ENCODE measurements around the gene NAA30.
"Not testable (repeated sequence)": the region's sequence is repeated elsewhere in the genome, so short reads cannot be mapped to it uniquely, and the experiment has no call there.

NAA30 gene

DNA sequence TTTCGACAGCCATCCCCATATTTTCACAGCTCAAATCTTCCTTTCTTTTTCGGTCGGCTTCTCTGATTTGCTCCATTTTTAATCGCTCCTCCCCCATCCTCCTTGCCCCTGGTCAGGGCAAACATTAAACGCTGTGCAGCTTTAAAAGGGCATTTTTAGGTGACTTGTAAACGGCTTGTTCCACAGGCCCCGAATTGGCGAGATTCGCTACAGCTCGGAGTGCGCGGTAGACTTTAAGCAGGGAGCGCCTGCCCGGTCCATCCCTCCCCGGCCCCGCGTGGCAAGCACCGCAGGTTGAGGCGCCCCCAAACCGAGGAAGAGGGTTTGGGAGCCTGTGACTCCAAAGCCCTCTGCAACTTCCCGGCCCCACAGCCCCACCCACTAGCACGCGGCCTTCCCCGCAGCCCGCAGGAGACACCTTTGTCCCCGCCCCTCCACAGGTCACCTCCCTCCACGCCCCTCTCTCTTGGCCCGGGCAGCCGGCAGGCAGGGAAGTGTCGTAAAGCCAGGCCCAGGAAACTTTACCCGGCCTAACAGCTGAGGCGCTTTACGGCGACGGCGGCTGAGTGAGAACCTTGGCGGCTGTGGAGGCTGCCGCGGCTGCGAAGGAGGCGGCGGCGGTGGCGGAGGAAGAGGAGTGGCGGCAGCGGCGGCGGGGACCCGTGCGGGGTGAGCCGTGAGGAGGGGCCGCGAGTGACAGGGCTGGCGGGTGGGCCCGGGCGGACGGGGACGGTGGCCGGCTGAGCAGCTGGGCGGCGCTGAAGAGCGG is at the start of gene NAA30:
Gene NAA30 (plus strand): TSS at position 550 of the 769 bp plus-strand sequence. CDS start 372 bp downstream, outside the sequence.
- DNase-seq (ENCODE audit: low read depth) = peak; percentile 86

- DNase-seq (ENCODE audit: low read depth) = not testable (repeated sequence)
Measured at GRCh38 chr14:57343545-57344297, 46.7 kb upstream of the NAA30 start.

GRCh38 chr14:57345106-57345505 is 45.3 kb upstream of the NAA30 start:
- DNase-seq (ENCODE audit: low read depth) = no peak

DNA sequence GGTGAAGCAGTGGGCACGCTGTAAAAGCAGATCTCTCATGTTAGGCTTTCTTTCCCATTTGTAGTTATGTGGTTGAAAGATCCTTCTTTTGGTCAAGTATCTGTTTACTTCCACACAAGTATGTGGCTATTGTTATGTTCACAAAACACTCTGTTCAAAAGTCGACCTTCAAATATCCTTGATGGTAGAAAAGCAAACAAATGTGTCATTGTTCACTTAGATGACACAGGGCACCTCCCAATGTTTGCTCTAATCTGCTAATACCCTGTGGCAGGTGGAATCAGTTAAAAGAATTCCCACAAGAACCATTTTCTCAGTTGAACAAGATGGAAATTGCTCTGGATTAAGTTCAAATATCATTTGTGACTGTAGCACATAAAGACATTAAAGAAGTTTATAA is 43.6 kb upstream of the NAA30 start:
- no peak for DNase-seq (ENCODE audit: low read depth)

DNA sequence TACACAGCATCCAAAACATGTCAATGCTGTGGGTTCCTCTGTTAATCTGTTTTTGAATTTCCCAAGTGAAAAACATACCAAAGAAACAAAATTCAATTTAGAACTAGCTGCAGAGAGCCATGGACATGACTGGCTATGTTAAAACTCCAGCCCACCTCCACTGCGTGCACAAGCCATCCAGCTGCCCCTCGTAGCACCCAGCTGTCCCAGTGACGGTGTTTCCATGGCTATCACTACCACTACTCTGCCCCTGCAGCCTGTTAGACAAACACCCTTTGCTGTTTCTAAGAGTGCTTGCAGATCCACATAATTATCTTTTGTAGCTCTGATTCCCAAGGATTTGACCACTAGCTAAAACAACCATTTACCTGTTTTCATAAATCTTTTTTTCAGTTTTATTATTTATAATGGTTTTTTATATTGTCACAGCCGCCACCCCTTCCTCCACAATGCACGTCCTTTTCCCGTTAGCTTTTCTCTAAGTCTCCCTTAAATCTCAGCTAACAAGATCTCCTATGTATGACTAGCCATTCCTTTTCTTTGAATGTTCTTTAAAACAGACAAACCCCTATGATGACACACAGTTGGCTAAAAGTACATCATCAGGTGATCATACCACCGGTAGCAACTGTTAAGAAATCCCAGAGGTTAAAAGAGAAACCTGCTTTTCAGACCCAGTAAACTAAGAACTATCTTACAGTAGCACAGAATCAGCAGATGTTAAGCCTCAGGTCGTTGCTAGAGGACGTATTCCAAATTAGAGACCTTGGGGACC is 37.8 kb upstream of the NAA30 start:
- DNase-seq (ENCODE audit: low read depth) = no peak

DNA sequence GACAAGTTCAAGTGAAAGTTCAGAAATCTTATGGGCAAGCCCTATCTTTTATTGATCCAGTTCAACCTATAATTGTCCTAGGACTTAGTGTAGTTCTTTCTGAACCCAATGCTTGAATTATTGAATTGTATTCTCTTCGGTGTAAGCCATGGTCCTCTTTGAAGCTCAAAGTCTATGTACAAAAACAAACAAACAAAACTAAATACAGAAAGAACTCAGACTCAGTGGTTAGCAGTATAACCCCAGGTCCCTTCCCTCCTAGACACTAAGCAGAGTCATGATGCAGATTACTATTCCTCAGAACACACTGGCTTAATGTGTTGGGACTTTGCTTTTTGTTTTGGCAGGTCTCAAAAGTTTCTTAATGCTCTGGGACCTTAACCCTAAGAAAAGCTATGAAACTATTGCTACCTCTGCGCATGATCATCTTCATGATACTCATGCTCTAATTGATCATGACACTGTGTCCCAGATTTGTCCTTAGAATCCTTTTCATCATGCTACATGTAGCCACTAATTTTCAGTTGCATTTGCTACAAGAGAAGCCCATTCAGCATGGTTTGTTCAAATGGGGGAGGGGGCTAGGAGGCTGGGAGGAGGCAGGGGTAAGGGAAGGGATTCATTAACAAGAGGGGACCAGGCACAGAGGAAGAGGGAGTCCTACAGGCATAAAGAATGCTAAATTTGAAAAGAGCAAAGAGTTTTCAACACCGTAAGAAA is 35.1 kb upstream of the NAA30 start:
- DNase-seq (ENCODE audit: low read depth) = no peak

GRCh38 chr14:57362361-57362760 is 28.0 kb upstream of the NAA30 start:
- no peak for DNase-seq (ENCODE audit: low read depth)

DNA sequence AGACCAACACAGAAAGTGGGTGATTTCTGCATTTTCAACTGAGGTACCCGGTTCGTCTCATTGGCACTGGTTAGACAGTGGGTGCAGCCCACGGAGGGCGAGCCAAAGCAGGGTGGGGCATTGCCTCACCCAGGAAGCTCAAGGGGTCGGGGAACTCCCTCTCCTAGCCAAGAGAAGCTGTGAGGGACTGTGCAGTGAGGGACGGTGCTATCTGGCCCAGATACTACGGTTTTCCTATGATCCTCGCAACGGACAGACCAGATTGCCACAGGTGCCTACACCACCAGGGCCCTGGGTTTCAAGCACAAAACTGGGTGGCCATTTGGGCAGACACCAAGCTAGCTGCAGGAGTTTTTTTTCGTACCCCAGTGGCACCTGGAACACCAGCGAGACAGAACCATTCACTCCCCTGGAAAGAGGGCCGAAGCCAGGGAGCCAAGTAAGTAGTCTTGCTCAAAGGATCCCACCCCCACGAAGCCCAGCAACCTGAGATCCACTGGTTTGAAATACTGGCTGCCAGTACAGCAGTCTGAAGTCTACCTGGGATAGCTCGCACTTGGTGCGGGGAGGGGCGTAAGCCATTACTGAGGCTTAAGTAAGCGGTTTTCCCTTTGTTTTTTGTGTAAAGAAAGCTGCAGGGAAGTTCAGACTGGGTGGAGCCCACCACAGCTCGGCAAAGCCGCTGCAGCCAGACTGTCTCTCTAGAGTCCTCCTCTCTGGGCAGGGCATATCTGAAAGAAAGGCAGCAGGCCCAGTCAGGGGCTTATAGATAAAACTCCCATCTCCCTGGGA is 25.5 kb upstream of the NAA30 start:
- DNase-seq (ENCODE audit: low read depth) = no peak

DNA sequence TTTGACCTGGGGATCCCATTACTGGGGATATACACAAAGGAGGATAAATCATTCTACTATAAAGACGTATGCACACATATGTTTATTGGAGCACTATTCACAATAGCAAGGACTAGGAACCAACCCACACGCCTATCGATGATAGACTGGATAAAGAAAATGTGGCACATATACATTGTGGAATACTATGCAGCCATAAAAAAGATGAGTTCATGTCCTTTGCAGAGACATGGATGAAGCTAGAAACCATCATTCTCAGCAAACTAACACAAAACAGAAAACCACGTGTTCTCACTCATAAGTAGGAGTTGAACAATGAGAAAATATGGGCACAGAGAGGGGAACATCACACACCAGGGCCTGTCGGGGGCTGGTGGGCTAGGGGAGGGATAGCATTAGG is 20.2 kb upstream of the NAA30 start:
- DNase-seq (ENCODE audit: low read depth) = not testable (repeated sequence)

GRCh38 chr14:57371013-57371412 is 19.4 kb upstream of the NAA30 start:
- no peak for DNase-seq (ENCODE audit: low read depth)

- DNase-seq (ENCODE audit: low read depth) = no peak
Measured at GRCh38 chr14:57375156-57375555, 15.2 kb upstream of the NAA30 start.

GRCh38 chr14:57378661-57379060 is 11.7 kb upstream of the NAA30 start:
- no peak for DNase-seq (ENCODE audit: low read depth)

DNA sequence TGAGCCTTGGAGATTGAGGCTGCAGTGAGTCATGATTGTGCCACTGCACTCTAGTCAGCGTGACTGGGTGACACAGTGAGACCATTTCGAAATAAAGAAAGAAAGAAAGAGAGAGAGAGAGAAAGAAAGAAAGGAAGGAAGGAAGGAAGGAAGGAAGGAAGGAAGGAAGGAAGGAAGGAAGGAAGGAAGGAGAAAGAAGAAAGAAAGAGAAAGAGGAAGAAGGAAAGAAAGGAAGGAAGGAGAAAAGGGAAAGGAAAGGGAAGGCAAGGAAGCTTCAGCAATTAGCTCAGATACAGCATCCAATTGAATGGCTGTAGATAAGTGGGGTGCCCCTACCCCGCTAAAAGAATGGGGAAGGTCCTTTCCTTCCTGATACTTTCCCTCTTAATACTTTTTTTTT is 9.5 kb upstream of the NAA30 start:
- no peak for DNase-seq (ENCODE audit: low read depth)

- DNase-seq (ENCODE audit: low read depth) = peak; percentile 64
Measured at GRCh38 chr14:57382283-57382682, 8.1 kb upstream of the NAA30 start.

DNA sequence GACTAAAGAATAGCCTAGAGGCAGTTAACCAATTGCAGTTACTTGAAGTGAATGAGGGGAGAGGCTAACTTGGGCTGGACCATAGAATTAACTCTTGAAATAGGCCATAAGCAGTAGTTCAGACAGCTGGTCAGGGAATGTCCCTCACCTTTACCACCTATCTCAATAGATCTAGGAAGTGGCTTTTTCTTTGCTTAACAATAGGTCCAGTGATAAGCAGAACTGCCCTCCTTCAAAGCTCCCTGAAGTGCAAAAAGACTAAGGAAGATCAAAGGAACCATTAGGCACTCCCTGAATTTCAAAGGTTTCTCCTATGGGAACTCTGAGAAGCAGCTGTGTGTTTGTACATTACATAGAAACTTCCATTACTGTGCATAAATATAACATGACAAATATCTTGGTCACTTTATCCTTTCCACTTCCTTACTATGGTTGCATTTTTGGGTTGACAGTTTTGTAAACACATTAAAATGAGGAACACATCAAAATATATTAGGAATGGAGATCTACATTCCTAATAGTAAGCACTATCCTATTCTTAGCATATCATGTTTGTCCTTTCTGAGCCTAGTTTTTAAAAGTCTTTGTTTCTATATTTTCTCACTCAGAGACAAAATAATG is 7.2 kb upstream of the NAA30 start:
- no peak for DNase-seq (ENCODE audit: low read depth)

GRCh38 chr14:57388067-57388466 is 2.3 kb upstream of the NAA30 start:
- DNase-seq (ENCODE audit: low read depth) = no peak

GRCh38 chr14:57389646-57390036 is 745 bp upstream of the NAA30 start:
- no peak for DNase-seq (ENCODE audit: low read depth)

DNA sequence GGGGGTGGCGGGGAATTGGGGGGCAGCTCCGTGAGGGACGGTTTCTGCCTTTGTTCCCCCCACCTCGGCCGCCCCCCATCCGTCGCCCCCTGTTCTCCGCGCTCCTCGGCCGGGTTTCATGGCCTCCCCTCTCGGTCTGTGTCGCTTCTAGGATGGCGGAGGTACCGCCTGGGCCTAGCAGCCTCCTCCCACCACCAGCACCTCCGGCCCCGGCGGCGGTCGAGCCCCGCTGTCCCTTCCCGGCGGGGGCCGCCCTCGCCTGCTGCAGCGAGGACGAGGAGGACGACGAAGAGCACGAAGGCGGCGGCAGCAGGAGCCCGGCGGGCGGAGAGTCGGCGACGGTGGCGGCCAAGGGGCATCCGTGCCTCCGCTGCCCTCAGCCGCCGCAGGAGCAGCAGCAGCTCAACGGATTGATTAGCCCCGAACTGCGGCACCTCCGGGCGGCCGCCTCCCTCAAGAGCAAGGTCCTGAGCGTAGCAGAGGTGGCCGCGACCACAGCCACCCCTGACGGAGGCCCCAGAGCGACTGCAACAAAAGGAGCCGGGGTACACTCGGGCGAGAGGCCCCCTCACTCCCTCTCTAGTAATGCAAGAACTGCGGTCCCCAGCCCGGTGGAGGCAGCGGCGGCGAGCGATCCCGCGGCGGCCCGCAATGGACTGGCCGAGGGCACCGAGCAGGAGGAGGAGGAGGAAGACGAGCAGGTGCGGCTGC is 575 bp downstream of the NAA30 start:
- DNase-seq (ENCODE audit: low read depth) = peak; percentile 12

GRCh38 chr14:57391517-57392195 is 1.3 kb downstream of the NAA30 start:
- no peak for DNase-seq (ENCODE audit: low read depth)

DNA sequence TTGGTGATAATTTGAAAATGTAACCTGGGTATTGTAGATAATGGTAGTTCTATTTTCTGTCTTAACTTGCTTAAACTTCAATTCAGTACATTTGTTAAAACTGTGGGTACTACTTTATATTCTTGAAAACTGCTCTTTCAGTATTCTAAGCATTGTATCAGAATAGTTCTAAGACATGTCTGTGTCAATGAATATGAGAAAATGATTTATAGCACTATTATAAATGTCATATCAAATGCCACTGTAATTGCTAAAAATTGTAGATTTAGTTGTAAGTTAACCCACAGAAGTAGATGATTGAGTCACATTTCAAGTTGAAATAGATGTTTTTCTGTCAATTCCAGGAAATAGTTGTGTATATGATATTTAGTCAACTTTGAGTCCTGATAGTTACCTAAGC is 2.4 kb downstream of the NAA30 start:
- no peak for DNase-seq (ENCODE audit: low read depth)

All from GM04504 (cell line).